Endothelial cell of umbilical vein (primary cell): Measurements from ENCODE around the gene KCTD14.

Source experiments
- EZH2 ChIP-seq: IDR thresholded peaks from 2 replicates; pipeline ENCODE4 v1.6.1; 2012; ENCODE audit warnings: borderline replicate concordance, low read depth, mild to moderate bottlenecking, moderate library complexity, low read length, inconsistent platforms; ENCODE audit not compliant: severe bottlenecking
- POLR2A ChIP-seq: IDR thresholded peaks from 2 replicates; pipeline ENCODE4 v1.6.1; 2012; ENCODE audit warnings: low read depth, mild to moderate bottlenecking, control low read depth, low read length
- TF ChIP-seq, protein P1 (sequence below), 2 donors: IDR thresholded peaks; 1 replicate in 1 of 2; 2 replicates in 1 of 2; pipeline ENCODE4 v1.5.1; 2011; ENCODE audit warnings: low read length in 2 of 2, mild to moderate bottlenecking in 2 of 2, moderate library complexity in 2 of 2, control low read depth in 1 of 2, inconsistent platforms in 1 of 2, low read depth in 1 of 2; ENCODE audit not compliant: insufficient read depth in 1 of 2; ENCODE audit errors: extremely low read depth in 1 of 2

DNA sequence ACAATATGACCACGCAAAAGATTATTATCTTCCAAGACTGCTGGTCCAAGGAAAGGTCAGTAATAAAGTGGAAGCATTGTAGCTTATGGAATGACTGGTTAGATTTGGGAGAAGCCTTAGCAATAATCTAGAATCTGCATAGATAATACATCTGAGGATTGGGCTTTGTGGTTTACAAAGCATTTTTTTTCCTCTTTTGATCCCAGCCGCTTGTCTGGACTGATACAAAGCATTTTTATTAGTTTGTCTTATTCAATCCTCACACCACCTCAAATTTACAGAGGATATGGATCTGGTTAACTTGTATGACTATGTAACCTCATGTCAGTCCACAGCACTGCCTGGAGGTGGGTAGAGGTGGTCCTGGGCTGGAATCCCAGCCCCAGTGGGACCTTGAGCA, 39.6 kb upstream of the KCTD14 start:
- TF ChIP-seq EZH2, result no peak
- TF ChIP-seq, protein P1, sequence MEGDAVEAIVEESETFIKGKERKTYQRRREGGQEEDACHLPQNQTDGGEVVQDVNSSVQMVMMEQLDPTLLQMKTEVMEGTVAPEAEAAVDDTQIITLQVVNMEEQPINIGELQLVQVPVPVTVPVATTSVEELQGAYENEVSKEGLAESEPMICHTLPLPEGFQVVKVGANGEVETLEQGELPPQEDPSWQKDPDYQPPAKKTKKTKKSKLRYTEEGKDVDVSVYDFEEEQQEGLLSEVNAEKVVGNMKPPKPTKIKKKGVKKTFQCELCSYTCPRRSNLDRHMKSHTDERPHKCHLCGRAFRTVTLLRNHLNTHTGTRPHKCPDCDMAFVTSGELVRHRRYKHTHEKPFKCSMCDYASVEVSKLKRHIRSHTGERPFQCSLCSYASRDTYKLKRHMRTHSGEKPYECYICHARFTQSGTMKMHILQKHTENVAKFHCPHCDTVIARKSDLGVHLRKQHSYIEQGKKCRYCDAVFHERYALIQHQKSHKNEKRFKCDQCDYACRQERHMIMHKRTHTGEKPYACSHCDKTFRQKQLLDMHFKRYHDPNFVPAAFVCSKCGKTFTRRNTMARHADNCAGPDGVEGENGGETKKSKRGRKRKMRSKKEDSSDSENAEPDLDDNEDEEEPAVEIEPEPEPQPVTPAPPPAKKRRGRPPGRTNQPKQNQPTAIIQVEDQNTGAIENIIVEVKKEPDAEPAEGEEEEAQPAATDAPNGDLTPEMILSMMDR (IDR thresholded peaks at IDR 0.05; ENCODE audit: extremely low read depth in 1 of 2, insufficient read depth in 1 of 2, low read depth in 1 of 2, low read length in 2 of 2), result no peak
- TF ChIP-seq POLR2A, result no peak
